Caco-2 (cell line): ENCODE data around the gene NOXO1. TPM values are rescaled to one million over a fixed set of nuclear protein-coding genes. Genes with fewer than 3 reads are reported as not detected.

Experiments used
- BruUV-seq: library from RNA; stranded (reverse); fragments of 400-500 nt; replicated peaks from 2 replicates; lab custom pipeline; 2021; lab: Mats Ljungman, UMichigan
- CTCF ChIA-PET: fragments of 300-600 bp; sonication (Branson Sonifier 250); formaldehyde crosslinking; loops from one replicate; lab custom pipeline; 2022; ENCODE audit warnings: antibody characterized with exemption; lab: Charles Lee
- POLR2A ChIA-PET: fragments of 300-600 bp; sonication (Branson Sonifier 250); formaldehyde crosslinking; loops from one replicate; lab custom pipeline; 2022; ENCODE audit warnings: antibody characterized with exemption; lab: Charles Lee
- DNase-seq, 2 experiments: peaks; one replicate each; pipeline versions ENCODE4 v3.0.0 to v3.0.0-alpha.2; 2020 to 2022
- H3K27me3 ChIP-seq: replicated peaks from 2 replicates; pipeline ENCODE4 v1.6.0; 2011; ENCODE audit warnings: low read length; ENCODE audit not compliant: control insufficient read depth, insufficient read depth
- H3K36me3 ChIP-seq: 2 replicates; pipeline ENCODE4 v1.5.1; 2011; ENCODE audit warnings: low read length; ENCODE audit not compliant: control insufficient read depth, insufficient read depth
- H3K4me1 ChIP-seq: fragments of 250-450 bp; sonication (Bioruptor Pico); 2 replicates; pipeline ENCODE4 v1.5.1; 2020; ENCODE audit warnings: mild to moderate bottlenecking
- H3K4me3 ChIP-seq: 2 replicates; pipeline ENCODE4 v1.5.1; 2011; ENCODE audit warnings: low read depth, mild to moderate bottlenecking, control low read depth, low read length
- H3K9me3 ChIP-seq: fragments of 250-450 bp; sonication (Bioruptor Pico); 2 replicates; pipeline ENCODE4 v1.5.1; 2020; ENCODE audit warnings: mild to moderate bottlenecking, moderate library complexity
- H3K27ac Mint-ChIP-seq: one replicate; pipeline ENCODE4 v1.8.0; 2022; ENCODE audit warnings: mixed read lengths; ENCODE audit not compliant: unreplicated experiment
- H3K27me3 Mint-ChIP-seq: one replicate; pipeline ENCODE4 v1.8.0; 2022; ENCODE audit warnings: mixed read lengths; ENCODE audit not compliant: insufficient read depth, unreplicated experiment
- H3K36me3 Mint-ChIP-seq: one replicate; pipeline ENCODE4 v1.8.0; 2022; ENCODE audit warnings: mild to moderate bottlenecking, mixed read lengths; ENCODE audit not compliant: insufficient read depth, unreplicated experiment
- H3K4me1 Mint-ChIP-seq: one replicate; pipeline ENCODE4 v1.8.0; 2022; ENCODE audit warnings: low read depth, mixed read lengths; ENCODE audit not compliant: unreplicated experiment
- H3K4me3 Mint-ChIP-seq: one replicate; pipeline ENCODE4 v1.8.0; 2022; ENCODE audit warnings: mild to moderate bottlenecking, moderate library complexity, mixed read lengths; ENCODE audit not compliant: unreplicated experiment
- H3K9me3 Mint-ChIP-seq: one replicate; pipeline ENCODE4 v1.8.0; 2022; ENCODE audit warnings: mixed read lengths; ENCODE audit not compliant: unreplicated experiment
- CTCF ChIP-seq, 2 experiments: fragments of 200-600 bp in 1 of 2; IDR thresholded peaks; 1 replicate in 1 of 2; 2 replicates in 1 of 2; pipeline versions ENCODE4 v1.5.1 to v1.8.0; 2011 to 2022; ENCODE audit warnings: antibody characterized with exemption in 1 of 2, control low read depth in 1 of 2, inconsistent platforms in 1 of 2, low read depth in 1 of 2, low read length in 1 of 2, mild to moderate bottlenecking in 1 of 2, moderate library complexity in 1 of 2; ENCODE audit not compliant: insufficient read depth in 1 of 2, severe bottlenecking in 1 of 2, unreplicated experiment in 1 of 2
- intact Hi-C: fragments of 100-400 bp; cut with micrococcal nuclease; formaldehyde crosslinking; loops from one replicate; pipeline ENCODE4 v1.10.0; 2022; ENCODE audit not compliant: unreplicated experiment
- total RNA-seq: library from RNA; stranded (reverse); gene quantifications from 2 replicates; pipeline ENCODE4 v1.2.3, GENCODE V29; 2022

Gene NOXO1
- total RNA-seq, 1 experiment from 2014 or later: 1.1 TPM

- Histone ChIP-seq H3K36me3 (no peaks in the 10 kb centered on the region), H3K27me3 (no peaks in the 10 kb centered on the region), H3K9me3 (no peaks in the 10 kb centered on the region), H3K4me1 (peaks cover 20% of the 10 kb centered on the region), H3K4me3 (peak overlapping the region; percentile 34)
- no peak for TF ChIP-seq CTCF (IDR thresholded peaks at IDR 0.05; ENCODE audit: insufficient read depth in 1 of 2, low read depth in 1 of 2, low read length in 1 of 2, severe bottlenecking in 1 of 2, unreplicated experiment in 1 of 2)
- CTCF ChIA-PET: interaction anchor here (0.7 to 0.9 kb wide), 2 partner anchors 11 to 28 kb away, joined by 3 read pairs; no protein-coding TSS in a partner anchor
- H3K36me3 Mint-ChIP-seq: no peaks in the 10 kb centered on the region
- POLR2A ChIA-PET: interaction anchor here (1.2 kb wide), 1 partner anchor 28 kb away, joined by 3 read pairs; the partner anchor contains the start of genes NTHL1 and TSC2
- no peaks in the 10 kb centered on the region for H3K9me3 Mint-ChIP-seq
- no peak for DNase-seq
- intact Hi-C loops: no loop called here
- H3K27me3 Mint-ChIP-seq: no peaks in the 10 kb centered on the region
- peak overlapping the region; percentile 67 for H3K4me3 Mint-ChIP-seq
- no TSS peak for BruUV-seq
- no peak overlapping the region for H3K27ac Mint-ChIP-seq
- peaks cover 18% of the 10 kb centered on the region for H3K4me1 Mint-ChIP-seq
These were observed 38.9 kb upstream of the NOXO1 start for GRCh38 chr16:2019921-2020831.

- POLR2A ChIA-PET: interaction anchor here (1.2 kb wide), 1 partner anchor 28 kb away, joined by 3 read pairs; the partner anchor contains the start of genes NTHL1 and TSC2
- H3K4me1 ChIP-seq: peaks cover 23% of the 10 kb centered on the region
- Mint-ChIP-seq H3K9me3 (no peaks in the 10 kb centered on the region), H3K4me3 (peak within 1 kb of the TSS; percentile 67), H3K27ac (no peak within 1 kb of the TSS), H3K4me1 (peaks cover 17% of the 10 kb centered on the region), H3K27me3 (no peaks in the 10 kb centered on the region), H3K36me3 (no peaks in the 10 kb centered on the region)
- H3K36me3 ChIP-seq: no peaks in the 10 kb centered on the region
- no peaks in the 10 kb centered on the region for H3K27me3 ChIP-seq
- H3K4me3 ChIP-seq: peak within 1 kb of the TSS; percentile 34
- no TSS peak for BruUV-seq
- CTCF ChIA-PET: interaction anchor here (0.9 kb wide), 1 partner anchor 10 kb away, joined by 3 read pairs; no protein-coding TSS in a partner anchor
- H3K9me3 ChIP-seq: no peaks in the 10 kb centered on the region
- DNase-seq: peak in 1 of 2 experiments; percentile 39
- TF ChIP-seq CTCF (IDR thresholded peaks at IDR 0.05; ENCODE audit: insufficient read depth in 1 of 2, low read depth in 1 of 2, low read length in 1 of 2, severe bottlenecking in 1 of 2, unreplicated experiment in 1 of 2): no peak
- intact Hi-C loops: no loop called here
These were observed 38.2 kb upstream of the NOXO1 start, which contains the start of gene NPW for GRCh38 chr16:2019518-2019920. Gene NPW, plus strand, starts transcription at chr16:2019785.

- Histone ChIP-seq H3K4me1 (peaks cover 11% of the 10 kb centered on the region), H3K9me3 (no peaks in the 10 kb centered on the region), H3K36me3 (no peaks in the 10 kb centered on the region), H3K27me3 (no peaks in the 10 kb centered on the region), H3K4me3 (no peak overlapping the region)
- Mint-ChIP-seq H3K36me3 (no peaks in the 10 kb centered on the region), H3K4me1 (no peaks in the 10 kb centered on the region), H3K9me3 (no peaks in the 10 kb centered on the region), H3K27ac (no peak overlapping the region), H3K27me3 (no peaks in the 10 kb centered on the region), H3K4me3 (no peak overlapping the region)
- intact Hi-C loops: no loop called here
- CTCF ChIA-PET: interaction anchor here (1.2 kb wide), 1 partner anchor 139 kb away, joined by 3 read pairs; the partner anchor contains the start of gene TRAF7
- peak in 1 of 2 experiments; percentile 26 for DNase-seq
- no TSS peak for BruUV-seq
- POLR2A ChIA-PET: no interaction called here
- TF ChIP-seq CTCF (IDR thresholded peaks at IDR 0.05; ENCODE audit: insufficient read depth in 1 of 2, low read depth in 1 of 2, low read length in 1 of 2, severe bottlenecking in 1 of 2, unreplicated experiment in 1 of 2): peak in 1 of 2 experiments; percentile 20
These were observed 35.2 kb upstream of the NOXO1 start for GRCh38 chr16:2016407-2016922.
